ENCODE results near the gene ZNF12.
"Not testable (repeated sequence)": the region's sequence is repeated elsewhere in the genome, so short reads cannot be mapped to it uniquely, and the experiment has no call there.

Gene ZNF12

DNA sequence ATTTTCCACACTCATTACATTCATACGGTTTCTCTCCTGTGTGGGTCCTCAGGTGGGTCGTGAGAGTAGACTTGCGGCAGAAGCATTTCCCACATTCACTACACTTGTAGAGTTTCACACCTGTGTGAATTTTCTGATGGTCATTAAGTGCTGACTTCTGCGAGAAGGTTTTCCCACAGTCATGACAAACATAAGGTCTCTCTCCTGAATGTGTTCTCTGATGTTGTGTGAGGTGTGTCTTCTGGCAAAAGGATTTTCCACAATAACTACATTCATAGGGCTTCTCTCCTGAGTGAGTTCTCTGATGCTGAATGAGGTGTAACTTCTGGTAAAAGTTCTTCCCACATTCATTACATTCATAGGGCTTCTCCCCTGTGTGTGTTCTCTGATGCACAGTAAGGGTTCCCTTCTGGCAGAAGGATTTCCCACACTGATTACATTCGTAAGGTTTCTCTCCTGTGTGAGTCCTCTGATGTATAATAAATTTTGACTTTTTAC, 15.1 kb downstream of the ZNF12 start:
- DNase-seq (ENCODE audit: low read depth in 3 of 3) = no peak

DNA sequence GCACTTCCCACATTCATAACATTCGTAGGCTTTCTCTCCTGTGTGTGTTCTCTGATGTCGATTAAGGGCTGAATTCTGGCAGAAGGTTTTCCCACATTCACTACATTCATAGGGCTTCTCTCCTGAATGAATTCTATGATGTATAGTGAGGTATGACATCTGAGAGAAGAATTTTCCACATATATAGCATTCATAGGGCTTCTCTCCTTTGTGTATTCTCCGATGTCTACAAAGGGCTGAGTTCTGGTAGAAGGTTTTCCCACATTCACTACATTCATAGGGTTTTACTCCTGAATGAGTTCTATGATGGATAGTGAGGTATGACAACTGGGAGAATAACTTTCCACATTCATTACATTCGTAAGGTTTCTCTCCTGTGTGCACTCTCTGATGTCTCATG, 15.6 kb downstream of the ZNF12 start:
- no peak for DNase-seq (ENCODE audit: low read depth in 3 of 3)

DNA sequence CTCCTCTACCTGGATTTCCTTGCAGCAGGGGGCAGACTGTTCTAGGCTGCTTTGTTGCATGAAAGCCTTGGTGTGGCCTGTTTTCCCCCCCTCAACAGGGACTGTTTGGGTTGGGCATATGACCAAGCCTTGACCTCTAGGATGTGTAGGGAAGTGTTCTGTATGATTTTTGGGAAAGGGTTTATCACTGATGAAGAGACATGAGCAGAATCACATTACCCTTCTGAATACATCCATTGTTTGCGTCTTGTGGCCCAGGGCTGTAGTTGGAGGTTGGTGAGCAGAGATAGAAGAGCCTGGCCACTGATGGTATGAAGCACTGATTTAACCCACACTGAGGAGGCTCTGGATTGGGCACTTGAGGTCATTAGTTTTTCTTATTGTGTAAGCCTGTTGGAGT, 26.6 kb downstream of the ZNF12 start:
- no peak for DNase-seq (ENCODE audit: low read depth in 3 of 3)

DNA sequence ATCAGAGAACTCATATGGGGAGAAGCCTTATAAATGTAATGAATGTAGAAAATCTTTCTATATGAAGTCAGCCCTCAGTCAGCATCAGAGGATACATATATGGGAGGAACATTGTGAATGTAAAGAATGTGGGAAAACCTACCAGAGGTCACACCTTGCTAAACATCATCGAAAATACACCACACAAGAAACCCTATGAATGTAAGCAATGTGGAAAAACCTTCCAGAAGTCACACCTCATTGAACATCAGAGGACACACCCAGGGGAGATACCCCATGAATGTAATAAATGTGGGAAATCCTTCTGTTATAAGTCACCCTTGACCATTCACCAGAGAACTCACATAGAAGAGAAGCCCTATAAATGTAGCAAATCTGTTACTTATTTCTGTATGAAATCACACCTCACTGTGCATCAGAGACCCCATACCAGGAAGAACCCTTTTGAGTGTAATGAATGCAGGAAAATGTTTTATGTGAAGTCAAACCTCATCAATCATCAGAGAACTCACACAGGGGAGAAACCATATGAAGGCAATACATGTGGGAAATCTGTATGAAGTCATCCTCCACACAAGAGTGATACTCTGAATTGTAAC, 30.8 kb downstream of the ZNF12 start:
- no peak for DNase-seq (ENCODE audit: low read depth in 3 of 3)

DNA sequence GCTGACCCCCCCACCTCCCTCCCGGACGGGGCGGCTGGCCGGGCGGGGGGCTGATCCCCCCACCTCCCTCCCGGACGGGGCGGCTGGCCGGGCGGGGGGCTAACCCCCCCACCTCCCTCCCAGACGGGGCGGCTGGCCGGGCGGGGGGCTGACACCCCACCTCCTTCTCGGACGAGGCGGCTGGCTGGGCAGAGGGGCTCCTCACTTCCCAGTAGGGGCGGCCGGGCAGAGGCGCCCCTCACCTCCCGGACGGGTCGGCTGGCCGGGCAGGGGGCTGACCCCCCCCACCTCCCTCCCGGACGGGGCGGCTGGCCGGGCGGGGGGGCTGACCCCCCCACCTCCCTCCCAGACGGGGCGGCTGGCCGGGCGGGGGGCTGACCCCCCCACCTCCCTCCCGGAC, 35.9 kb downstream of the ZNF12 start:
- DNase-seq (ENCODE audit: low read depth in 3 of 3) = not testable (repeated sequence)

DNA sequence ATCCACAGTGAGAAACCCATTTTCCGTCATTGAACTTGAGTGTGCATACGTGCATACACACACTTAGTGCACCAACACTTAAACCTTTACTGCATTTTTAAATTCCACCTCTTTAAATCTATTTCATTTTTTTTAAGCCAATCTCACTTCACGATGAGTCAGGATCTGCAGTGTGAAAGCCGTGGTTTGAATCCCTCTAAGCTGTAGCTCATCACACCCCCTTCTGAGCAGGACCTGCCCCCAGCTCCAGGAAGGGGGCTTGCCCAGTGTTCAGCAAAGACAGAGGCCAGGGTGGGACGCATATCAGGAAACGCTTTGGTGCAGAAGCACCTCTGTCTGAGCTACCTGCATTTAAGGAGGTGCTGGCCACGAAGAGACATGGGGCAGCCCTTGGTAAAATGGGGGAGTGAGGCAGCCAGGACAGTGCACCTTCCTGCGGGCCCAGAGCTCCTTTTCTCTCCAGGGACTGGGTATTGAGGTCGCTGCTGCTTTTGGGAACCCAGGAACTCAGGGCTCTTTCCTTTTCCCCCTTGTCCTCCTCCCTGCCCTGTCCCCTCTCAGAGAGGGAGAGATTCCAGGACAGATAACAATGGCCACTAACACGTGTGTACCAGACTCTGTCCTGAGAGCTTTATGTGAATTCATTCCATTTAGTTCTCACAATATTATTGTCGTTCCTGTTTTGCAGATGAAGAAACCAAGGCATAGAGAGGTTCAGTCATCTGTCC, 48.0 kb downstream of the ZNF12 start:
- no peak for DNase-seq (ENCODE audit: low read depth in 3 of 3)

DNA sequence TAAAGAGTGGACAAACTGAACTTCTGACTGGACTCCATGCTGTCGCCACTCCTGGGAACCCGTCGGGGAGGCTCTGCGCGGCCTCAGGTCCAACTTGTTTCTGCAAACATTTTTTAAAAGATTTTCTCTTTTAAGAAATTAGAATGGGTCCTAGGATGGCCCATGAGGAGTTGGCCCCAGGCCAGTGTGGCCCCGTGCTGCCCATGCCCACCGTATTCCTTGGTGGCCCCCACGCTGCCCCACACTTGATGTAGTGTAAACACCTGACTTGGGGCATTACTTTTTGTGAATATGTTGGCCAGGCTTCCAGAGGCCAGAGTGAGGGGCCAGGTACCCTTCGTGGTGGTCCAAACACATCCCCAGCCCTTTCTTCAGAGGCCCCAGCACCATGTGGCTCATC, 50.3 kb downstream of the ZNF12 start:
- DNase-seq (ENCODE audit: low read depth in 3 of 3) = no peak

DNA sequence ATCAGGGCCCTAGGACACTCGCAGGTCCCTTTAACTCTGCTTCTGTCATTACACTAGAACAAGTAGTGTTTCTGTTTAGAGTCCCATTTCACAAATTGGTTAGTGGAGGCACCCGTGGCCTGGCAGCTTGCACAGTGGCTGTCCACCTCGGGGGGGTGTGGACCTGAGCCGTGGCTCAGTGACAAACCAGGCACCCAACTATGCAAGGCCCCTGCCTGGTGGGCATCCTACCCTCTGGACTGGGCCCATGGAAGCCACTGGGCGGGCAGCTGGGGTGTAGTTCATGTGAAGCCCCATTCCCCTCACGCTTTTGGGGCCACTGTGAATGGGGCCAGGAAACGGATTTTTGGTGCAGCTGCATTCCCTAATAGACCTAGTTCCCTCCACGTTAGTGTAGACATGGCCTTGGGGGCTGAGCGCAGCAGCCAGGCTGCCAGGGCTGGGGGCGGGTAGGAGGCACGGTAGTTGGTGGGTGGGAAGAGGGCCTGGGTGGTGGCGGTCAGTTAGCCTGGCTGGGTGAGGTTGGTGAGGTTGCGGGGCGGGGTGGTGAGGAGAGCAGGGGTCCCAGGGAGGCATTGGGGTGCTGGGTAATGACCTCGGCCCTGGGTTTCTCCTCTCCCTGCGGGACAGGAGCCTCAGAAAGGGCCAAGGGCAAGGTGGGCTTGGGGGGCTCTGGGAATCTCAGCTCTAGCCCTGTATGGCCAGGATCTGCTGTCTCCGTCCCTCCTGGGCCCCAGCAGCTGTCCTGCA, 50.9 kb downstream of the ZNF12 start:
- DNase-seq (ENCODE audit: low read depth in 3 of 3) = no peak

DNA sequence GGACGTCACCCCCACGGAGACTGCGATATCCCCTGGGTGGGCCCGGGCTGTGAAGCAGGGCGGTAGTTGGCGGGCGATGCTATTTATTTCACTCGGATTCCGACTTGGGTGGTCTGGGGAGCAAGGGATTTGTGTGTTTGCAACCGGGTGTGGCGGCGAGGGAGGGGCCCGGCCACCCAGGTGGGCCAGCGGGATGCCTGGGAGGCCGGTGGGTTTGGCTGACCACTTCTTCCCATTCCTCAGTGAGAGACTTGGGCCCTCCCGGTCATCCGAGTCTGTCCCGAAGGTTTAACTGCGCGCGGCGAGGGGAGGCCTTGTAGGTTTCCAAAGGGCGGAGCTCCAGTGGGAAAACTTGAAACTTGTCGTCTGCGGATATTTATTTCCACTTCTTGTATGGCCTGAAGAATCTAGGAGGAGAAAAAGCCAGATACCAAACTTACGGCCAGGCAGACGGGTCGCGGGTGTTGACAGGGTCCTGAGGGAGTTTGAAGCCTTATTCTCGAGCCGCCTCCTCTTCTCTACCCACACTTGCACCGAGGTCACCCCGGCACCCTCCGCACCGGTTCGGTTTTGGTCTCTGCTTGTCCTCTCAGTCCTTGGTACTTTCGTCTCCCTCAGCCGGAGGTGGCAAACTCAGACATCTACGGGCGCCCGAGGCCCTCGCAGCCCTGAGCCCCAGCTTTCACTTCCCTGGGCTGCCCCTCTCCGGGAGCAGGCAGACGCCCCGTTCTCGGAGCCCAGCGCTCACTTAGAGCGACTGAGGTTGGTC, 51.7 kb downstream of the ZNF12 start:
- no peak for DNase-seq (ENCODE audit: low read depth in 3 of 3)

DNA sequence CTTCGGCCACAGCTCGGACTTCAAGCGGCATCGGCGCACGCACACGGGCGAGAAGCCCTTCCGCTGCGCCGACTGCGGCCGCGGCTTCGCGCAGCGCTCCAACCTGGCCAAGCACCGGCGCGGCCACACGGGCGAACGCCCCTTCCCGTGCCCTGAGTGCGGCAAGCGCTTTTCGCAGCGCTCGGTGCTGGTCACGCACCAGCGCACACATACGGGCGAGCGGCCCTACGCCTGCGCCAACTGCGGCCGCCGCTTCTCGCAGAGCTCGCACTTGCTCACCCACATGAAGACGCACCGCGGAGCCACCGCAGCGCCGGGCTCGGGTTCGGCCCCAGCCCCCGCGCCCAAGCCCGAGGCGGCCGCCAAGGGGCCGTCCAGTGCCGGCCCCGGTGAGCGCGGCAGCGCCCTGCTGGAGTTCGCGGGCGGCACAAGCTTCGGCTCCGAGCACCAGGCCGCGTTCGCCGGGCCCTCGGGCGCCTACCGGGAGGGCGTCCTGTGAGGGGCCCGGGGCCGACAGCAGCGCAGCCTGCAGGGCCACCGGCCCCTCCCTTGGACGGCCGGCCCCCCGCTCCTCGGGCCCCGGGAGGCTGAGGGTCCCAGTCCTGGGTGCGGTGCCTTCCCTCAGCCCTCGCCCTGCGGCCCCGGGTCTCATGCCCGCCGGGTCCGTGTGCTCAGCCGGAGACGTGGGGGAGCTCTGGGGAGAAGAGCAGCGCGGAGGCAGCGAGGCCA, 52.5 kb downstream of the ZNF12 start:
- DNase-seq (ENCODE audit: low read depth in 3 of 3) = no peak

DNA sequence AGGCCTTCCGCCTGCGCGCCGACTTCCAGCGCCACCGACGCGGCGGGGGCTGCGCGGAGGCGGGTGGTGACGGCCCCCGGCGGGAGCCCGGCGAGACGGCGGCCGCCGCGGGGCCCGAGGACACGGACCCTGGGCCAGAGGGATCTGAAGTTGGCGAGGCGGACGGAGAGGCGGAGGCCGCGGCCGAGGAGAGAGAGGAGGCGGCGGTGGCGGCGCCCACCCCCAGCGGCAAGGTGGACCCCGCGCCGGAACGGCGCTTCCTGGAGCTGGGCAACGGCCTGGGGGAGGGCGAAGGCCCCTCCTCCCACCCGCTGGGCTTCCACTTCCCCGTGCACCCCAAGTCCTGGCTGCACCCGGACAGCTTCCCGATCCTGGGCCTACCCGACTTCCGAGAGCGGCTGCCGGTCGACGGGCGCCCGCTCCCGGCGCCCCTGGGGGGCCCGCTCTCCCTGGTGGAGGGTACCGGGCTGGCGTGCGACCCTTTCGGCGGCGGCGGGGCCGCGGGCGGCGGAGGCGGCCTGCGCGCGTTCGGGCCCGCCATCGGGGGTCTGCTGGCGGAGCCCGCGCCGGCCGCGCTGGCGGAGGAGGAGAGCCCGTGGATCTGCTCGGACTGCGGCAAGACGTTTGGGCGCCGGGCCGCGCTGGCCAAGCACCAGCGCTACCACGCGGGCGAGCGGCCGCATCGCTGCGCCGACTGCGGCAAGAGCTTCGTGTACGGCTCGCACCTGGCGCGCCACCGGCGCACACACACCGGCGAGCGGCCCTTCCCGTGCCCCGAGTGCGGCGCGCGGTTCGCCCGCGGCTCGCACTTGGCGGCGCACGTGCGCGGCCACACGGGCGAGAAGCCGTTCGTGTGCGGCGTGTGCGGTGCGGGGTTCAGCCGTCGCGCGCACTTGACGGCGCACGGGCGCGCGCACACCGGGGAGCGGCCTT, 53.4 kb downstream of the ZNF12 start:
- no peak for DNase-seq (ENCODE audit: low read depth in 3 of 3)

DNA sequence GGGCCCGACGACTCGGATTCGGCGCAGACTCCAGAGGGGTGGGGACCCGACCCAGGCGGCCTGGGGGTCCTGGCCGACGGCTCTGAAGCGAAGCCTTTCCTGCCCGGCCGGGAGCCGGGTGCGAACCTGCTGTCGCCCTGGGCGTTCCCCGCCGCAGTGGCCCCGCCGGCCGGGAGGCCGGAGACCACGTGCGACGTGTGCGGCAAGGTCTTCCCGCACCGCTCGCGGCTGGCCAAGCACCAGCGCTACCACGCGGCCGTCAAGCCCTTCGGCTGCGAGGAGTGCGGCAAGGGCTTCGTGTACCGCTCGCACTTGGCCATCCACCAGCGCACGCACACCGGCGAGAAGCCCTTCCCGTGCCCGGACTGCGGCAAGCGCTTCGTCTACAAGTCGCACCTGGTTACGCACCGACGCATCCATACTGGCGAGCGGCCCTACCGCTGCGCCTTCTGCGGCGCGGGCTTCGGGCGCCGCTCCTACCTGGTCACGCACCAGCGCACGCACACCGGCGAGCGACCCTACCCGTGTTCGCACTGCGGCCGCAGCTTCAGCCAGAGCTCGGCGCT, 54.2 kb downstream of the ZNF12 start:
- no peak for DNase-seq (ENCODE audit: low read depth in 3 of 3)

DNA sequence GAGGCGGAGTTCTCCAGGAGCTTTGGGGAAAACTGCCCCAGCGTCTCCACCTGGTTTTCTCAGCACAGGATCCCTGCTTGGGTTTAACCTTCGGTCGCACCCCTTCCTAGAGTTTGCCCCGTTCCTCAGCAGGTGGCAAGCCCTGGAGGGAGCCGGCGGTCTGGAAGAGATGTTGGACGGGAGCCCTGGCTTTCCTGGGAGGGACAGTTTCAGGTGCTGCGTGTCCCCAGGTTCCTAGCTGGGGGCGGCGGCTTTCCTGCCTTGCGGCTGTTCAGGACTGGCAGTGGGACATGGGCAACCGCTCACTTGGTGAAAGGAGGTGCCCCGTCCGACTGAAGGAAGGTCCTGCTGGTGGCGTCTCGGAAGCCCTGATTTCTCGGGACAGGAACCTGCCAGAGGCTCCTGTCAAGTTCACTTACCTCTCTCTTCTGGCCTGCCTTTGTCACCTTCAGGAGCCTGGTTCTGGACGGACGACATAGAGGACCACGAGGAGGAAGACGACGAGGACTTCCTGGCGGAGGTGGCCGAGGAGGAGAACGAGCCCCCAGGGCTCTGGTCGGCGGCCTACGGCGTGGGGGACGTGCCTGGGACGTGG, 54.8 kb downstream of the ZNF12 start:
- DNase-seq (ENCODE audit: low read depth in 3 of 3) = no peak

DNA sequence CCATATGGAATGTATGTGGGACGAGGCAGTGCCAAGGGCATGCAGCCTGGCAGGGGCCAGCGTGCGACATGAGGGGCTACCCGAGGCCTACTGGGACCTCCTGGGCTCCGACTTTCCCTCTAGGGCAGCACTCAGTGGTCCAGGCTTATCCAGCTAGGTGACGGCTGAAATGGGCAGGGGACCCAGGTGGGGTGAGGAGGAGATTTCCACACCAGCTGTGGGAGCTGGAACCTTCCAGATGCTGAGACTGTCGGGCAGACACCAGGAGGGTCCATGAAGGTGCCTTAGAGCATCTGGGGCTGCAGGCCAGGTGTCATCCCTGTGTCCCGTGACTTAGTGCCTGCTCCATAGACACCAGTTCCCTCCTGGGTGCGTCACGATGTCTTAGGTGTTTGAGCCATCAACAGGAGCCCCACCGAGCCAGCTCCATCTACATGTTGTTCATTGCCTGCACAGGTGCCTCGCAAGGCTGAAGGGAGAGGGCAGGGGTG, 56.2 kb downstream of the ZNF12 start:
- no peak for DNase-seq (ENCODE audit: low read depth in 3 of 3)

DNA sequence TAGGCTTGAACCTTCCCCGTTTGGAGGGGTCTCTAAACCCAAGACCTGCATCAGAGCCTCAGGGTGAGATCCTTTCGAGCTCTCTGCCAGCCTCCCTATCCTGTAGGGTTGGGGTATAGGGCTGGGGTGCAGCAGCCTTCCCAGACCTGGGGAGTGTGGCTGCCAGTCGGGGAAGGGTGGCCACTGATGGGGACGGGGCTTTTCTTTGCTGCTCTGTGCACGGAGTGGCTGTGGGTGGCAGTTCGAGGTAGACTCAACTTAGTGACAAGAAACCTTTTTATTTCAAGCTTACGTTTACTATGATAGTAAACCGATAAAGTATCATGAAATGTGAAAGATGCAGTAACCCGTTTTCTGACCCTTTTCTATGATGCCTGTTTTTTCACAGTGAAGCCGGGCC, 56.7 kb downstream of the ZNF12 start:
- DNase-seq (ENCODE audit: low read depth in 3 of 3) = no peak

DNA sequence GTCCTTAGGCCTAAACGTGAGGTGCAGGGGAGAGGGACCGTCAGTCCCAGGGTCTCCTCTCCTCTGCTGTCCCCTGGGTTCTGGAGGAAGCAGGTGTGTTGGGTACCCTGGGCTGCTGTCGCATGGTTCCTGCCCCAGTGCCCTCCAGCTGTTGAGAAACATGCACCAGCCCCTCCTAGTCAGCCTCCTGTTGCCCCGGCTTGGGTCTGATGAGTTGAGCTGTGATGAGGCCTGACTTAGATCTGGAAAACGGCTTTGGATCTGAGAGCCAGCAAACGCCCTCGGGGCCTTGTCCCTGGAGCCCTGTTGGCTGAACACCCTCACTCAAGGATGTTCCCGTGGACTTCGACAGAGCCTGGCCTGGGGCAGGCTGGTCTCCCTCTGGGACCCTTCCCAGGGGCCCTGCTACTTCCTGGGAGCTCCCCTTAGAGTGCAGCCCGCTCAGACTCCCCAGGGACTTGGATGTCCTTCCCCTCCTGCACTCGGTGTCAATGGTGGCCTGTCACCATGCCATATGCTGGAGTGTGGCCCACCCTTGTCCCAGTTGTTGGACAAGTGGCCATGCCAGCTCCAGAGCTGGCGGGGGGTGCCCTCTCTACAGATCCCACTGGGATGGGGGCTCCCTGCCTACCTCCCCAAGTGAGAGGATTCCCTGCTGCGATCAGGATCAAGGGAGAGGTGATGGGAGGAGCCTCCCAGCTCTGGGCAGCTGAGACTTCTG, 57.3 kb downstream of the ZNF12 start:
- no peak for DNase-seq (ENCODE audit: low read depth in 3 of 3)

DNA sequence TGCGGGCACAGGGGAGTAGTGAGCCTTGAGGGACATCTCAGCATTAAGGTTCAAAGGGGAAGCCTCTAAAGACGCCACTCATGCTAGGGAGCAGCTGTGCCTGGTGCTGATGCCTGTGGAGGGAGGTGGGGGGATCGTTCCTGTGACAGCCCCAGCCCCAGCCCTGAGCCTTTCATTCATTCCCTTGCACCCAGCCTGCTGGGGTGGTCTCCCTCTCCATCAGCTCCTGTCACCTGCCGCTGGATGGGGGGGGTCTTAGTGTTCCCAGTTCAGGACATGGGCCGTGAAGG, 58.0 kb downstream of the ZNF12 start:
- DNase-seq (ENCODE audit: low read depth in 3 of 3) = no peak

DNA sequence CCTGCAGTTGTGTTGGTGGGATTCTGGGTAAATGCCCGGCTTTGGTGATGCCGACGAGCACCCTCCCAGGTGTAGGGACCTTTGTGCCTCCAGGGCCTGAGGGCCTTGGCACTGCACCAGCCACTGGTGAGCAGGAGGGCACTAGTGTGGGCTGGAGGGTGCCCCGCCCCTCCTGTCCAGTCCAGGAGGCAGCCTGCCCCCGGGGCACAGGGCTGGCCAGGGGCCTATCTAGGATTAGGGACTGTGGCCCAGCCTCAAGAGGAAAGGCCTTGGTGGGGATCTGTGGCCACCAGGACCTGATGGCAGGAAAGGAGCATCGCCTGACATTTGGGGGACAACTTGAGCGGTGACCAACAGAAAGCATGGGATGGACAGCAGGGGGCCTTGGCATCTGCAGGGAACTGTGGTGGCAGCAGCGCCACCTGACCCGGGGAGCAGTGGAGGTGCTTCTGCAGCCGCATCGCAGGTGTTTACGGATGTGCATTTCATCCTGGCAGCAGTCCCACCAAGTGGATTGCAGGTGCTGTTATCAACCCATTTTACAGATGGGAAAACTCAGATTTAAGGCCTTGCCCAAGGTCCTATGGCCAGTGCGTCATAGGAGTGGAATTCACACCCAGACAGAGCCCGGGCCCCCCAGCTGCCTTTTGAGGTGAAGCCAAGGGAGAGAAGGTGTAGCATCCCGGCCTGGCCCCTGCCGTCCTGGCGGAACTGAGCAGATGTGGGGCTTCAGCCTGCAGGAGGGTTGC, 58.5 kb downstream of the ZNF12 start:
- no peak for DNase-seq (ENCODE audit: low read depth in 3 of 3)
